ENCODE measurements around the gene TMEM170B.

Gene TMEM170B

DNA sequence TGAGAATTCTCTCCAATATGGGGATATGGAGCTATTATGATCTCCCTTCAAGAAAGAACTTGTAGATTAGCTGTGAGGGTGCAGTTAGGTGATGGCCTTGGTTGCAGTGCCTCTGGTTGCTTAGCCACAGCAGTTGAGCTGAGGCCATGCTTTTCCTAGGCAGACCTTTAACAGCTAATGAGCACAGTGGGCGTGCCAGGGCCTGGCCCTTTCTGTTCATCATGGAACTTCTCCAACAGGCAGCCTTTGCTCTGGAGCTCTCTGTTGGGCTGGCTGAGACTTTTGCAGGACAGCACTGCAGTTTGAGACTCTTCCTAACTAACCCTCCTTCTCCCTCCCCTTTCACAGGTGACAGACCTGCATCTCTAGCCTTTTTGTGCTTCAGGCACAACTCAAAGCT is 39.7 kb upstream of the TMEM170B start:
- no peaks in the 10 kb centered on the region for H3K4me1 ChIP-seq (ENCODE audit: low read length)
- H3K79me2 ChIP-seq (ENCODE audit: low read length) = no peaks in the 10 kb centered on the region
- no peak overlapping the region for H3K4me3 ChIP-seq (ENCODE audit: low read length)
- no peak overlapping the region for H3K27ac ChIP-seq (ENCODE audit: low read length)
- H3K9me2 ChIP-seq (replicated peaks; ENCODE audit: insufficient read depth, low read length) = no peaks in the 10 kb centered on the region
- no peaks in the 10 kb centered on the region for H3K36me3 ChIP-seq (replicated peaks; ENCODE audit: insufficient read depth, low read length)
- H3K4me2 ChIP-seq (ENCODE audit: low read depth, low read length) = no peak overlapping the region
- H4K20me1 ChIP-seq (ENCODE audit: insufficient read depth, low read length) = no peaks in the 10 kb centered on the region
- no peak overlapping the region for H3K9ac ChIP-seq (ENCODE audit: low read length)
- no peaks in the 10 kb centered on the region for H3K9me3 ChIP-seq (replicated peaks; ENCODE audit: insufficient read depth, low read length)
- no peaks in the 10 kb centered on the region for H3K27me3 ChIP-seq (replicated peaks; ENCODE audit: insufficient read depth, low read length)
- TF ChIP-seq EZH2 (optimal IDR thresholded peaks at IDR 0.05; ENCODE audit: low read depth, low read length) (no peak), EZH2phosphoT487 (IDR thresholded peaks at IDR 0.05; ENCODE audit: low read length) (no peak)
- TF ChIP-seq, protein P1, sequence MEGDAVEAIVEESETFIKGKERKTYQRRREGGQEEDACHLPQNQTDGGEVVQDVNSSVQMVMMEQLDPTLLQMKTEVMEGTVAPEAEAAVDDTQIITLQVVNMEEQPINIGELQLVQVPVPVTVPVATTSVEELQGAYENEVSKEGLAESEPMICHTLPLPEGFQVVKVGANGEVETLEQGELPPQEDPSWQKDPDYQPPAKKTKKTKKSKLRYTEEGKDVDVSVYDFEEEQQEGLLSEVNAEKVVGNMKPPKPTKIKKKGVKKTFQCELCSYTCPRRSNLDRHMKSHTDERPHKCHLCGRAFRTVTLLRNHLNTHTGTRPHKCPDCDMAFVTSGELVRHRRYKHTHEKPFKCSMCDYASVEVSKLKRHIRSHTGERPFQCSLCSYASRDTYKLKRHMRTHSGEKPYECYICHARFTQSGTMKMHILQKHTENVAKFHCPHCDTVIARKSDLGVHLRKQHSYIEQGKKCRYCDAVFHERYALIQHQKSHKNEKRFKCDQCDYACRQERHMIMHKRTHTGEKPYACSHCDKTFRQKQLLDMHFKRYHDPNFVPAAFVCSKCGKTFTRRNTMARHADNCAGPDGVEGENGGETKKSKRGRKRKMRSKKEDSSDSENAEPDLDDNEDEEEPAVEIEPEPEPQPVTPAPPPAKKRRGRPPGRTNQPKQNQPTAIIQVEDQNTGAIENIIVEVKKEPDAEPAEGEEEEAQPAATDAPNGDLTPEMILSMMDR (IDR thresholded peaks at IDR 0.05; ENCODE audit: low read length) = no peak
- H3F3A ChIP-seq (ENCODE audit: insufficient read depth, low read length) = no peaks in the 10 kb centered on the region
- no peak for DNase-seq
- no peak overlapping the region for H2AFZ ChIP-seq (ENCODE audit: low read length)

- no peaks in the 10 kb centered on the region for H3K9me3 ChIP-seq (replicated peaks; ENCODE audit: insufficient read depth, low read length)
- H3K4me1 ChIP-seq (ENCODE audit: low read length) = no peaks in the 10 kb centered on the region
- no peak for DNase-seq
- H3K4me3 ChIP-seq (ENCODE audit: low read length) = no peak overlapping the region
- no peaks in the 10 kb centered on the region for H4K20me1 ChIP-seq (ENCODE audit: insufficient read depth, low read length)
- no peaks in the 10 kb centered on the region for H3K36me3 ChIP-seq (replicated peaks; ENCODE audit: insufficient read depth, low read length)
- no peak overlapping the region for H3K9ac ChIP-seq (ENCODE audit: low read length)
- H3K27me3 ChIP-seq (replicated peaks; ENCODE audit: insufficient read depth, low read length) = no peaks in the 10 kb centered on the region
- H2AFZ ChIP-seq (ENCODE audit: low read length) = no peak overlapping the region
- no peak overlapping the region for H3K27ac ChIP-seq (ENCODE audit: low read length)
- TF ChIP-seq, protein P1 (IDR thresholded peaks at IDR 0.05; ENCODE audit: low read length) = no peak
- no peak for TF ChIP-seq EZH2phosphoT487 (IDR thresholded peaks at IDR 0.05; ENCODE audit: low read length)
- no peaks in the 10 kb centered on the region for H3K79me2 ChIP-seq (ENCODE audit: low read length)
- no peaks in the 10 kb centered on the region for H3F3A ChIP-seq (ENCODE audit: insufficient read depth, low read length)
- H3K9me2 ChIP-seq (replicated peaks; ENCODE audit: insufficient read depth, low read length) = no peaks in the 10 kb centered on the region
- H3K4me2 ChIP-seq (ENCODE audit: low read depth, low read length) = no peak overlapping the region
Observed at GRCh38 chr6:11500008-11500407, 37.5 kb upstream of the TMEM170B start.

DNA sequence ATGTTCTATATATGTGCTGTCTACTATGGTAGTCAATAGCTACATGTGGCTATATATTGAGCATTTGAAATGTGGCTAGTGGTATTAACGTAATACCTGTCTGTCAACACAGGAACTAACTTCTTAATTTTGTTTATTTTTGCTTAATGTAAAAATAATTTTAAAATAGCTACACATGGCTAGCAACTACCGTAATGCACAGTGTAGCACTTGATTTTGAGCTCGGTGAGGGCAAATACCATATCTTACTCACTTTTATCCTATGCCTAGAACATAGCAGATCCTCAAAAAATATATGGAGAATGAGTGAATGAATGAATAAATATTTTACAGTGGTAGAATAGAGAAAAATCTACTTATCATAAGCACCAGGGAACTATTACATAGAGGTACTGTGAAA is 28.1 kb upstream of the TMEM170B start:
- Histone ChIP-seq H3K36me3 (replicated peaks; ENCODE audit: insufficient read depth, low read length) (no peaks in the 10 kb centered on the region), H3K27me3 (replicated peaks; ENCODE audit: insufficient read depth, low read length) (no peaks in the 10 kb centered on the region), H3K9me3 (replicated peaks; ENCODE audit: insufficient read depth, low read length) (no peaks in the 10 kb centered on the region), H3K4me3 (ENCODE audit: low read length) (no peak overlapping the region), H3K9ac (ENCODE audit: low read length) (no peak overlapping the region), H3K4me2 (ENCODE audit: low read depth, low read length) (no peak overlapping the region), H2AFZ (ENCODE audit: low read length) (no peak overlapping the region), H3K79me2 (ENCODE audit: low read length) (no peaks in the 10 kb centered on the region), H4K20me1 (ENCODE audit: insufficient read depth, low read length) (no peaks in the 10 kb centered on the region), H3F3A (ENCODE audit: insufficient read depth, low read length) (peaks cover 3% of the 10 kb centered on the region; the same call in 1 of the 2 replicates), H3K4me1 (ENCODE audit: low read length) (0 out of 2 replicates have a peak, but pooled peaks cover 5% of the 10 kb centered on the region), H3K9me2 (replicated peaks; ENCODE audit: insufficient read depth, low read length) (no peaks in the 10 kb centered on the region), H3K27ac (ENCODE audit: low read length) (no peak overlapping the region)
- TF ChIP-seq EZH2 (optimal IDR thresholded peaks at IDR 0.05; ENCODE audit: low read depth, low read length) (no peak), EZH2phosphoT487 (IDR thresholded peaks at IDR 0.05; ENCODE audit: low read length) (no peak)
- TF ChIP-seq, protein P1 (IDR thresholded peaks at IDR 0.05; ENCODE audit: low read length) = no peak
- DNase-seq = no peak
